Measurements from ENCODE around the gene HSPB2.

- TF ChIP-seq CTCF (IDR thresholded peaks at IDR 0.05) (no peak), POLR2A (IDR thresholded peaks at IDR 0.05) (no peak), POLR2AphosphoS5 (IDR thresholded peaks at IDR 0.05) (no peak), EP300 (IDR thresholded peaks at IDR 0.05) (no peak)
Observed at GRCh38 chr11:111935317-111936039, 22.9 kb downstream of the HSPB2 start.
